Measurements from ENCODE around the gene CAPN10.
"Not testable (repeated sequence)": the region's sequence is repeated elsewhere in the genome, so short reads cannot be mapped to it uniquely, and the experiment has no call there.

CAPN10 gene

DNA sequence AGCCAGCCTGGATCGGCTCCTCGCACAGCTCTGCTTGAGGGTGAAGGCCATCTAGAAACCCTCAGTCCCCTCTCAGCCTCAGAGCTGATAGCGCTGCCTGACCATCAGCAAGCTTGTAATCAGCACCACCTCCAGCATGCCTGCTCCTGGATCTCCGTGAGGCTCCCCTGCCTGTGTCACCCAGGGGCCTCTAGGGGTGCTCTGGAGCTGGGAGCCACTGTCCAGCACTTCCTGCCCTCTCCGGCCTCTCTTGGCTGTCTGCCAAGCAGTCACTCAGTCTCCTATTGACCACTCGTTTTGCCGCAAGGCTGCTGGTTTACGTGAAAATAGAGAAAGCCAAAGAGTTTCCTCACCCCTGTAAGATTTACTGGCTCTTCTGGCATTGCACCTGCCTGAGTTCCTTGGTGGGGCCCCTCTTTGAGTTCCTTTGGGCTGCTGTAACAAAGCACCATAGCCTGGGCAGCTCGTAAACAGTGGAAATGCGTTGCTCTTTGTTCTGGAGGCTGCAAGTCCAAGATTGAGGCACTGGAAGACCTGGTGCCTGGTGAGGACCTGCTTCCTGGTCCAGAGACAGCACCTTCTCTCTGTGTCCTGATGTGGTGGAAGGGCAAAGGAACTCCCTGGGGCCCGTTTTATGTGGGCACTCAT lies 17.9 kb downstream of the CAPN10 start:
- no peak for DNase-seq

DNA sequence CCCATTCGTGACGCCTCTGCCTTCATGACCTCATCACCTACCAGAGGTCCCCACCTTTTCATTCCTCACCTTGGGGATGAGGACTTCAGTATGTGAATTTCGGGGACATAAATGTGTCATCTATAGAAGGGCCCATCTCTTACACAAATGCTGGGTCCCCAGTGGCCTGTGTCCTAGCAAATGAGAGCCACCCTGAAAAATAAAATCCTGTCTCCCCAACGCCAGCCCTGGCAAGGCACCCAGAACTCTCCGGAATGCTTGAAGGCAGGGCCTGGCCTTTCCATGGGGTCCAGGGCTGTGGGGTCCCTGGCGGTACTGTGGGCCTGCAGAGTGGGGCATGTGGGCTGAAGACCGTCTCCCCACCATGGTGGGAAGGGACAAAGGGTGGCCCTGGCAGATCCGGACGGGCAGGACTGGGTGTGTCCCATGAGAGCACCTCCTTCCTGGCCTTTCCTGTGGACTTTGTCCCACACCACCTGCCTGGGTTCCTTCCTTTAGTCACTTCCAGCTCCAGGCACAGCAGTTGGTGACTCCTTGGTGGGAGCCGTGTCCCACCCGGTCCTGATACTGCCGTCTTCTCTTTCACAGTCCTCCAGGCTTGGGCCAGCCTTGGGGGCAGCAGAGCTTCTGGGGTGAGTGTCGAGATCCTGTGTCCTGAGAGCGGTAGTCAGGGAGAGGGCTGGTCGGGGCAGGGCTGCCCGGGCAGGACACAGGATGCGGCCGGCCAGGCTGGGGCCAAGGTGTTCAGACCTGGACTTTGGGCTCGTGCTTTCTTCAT lies 18.6 kb downstream of the CAPN10 start:
- DNase-seq = no peak

DNA sequence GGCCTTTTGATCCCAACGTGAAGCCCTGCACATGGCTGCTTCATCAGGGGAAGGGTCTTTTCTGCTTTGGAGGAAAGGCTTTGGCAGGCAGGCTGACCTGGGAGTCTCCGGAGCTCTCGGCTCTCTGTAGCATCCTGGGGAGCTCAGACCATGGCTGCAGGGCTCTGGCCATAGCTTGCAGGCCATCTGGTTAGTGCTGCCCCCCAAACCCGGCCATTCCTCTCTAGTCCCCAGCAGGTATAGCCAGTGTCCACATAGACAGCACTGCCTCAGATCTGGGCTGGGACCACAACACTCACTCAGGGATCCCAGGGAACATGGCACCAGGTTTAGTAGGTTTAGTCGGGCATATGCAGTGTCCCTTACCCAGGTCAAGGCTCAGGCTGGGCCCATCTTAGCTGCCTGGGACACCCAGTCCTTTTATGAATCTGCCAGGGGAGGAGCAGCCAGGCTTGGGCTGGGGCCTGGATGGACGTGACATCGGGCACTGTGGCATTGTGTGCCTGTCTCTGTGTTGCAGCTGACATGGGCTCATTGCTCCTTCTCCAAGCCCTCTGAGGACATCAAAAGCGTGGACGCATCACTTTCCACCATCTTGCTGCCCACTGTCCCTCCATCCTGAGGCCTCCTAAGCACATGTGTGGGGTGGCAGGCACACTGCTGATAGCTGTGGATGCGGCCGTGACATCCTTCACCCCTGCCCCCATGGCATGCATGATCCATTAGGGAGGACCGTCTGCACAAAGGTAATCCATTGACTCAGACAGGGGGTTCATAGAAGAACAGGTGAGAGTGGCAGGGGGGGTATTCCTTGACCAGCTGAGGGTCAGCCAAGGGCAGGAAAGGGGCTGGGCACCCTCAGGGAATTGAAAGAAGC lies 19.6 kb downstream of the CAPN10 start:
- DNase-seq = no peak

DNA sequence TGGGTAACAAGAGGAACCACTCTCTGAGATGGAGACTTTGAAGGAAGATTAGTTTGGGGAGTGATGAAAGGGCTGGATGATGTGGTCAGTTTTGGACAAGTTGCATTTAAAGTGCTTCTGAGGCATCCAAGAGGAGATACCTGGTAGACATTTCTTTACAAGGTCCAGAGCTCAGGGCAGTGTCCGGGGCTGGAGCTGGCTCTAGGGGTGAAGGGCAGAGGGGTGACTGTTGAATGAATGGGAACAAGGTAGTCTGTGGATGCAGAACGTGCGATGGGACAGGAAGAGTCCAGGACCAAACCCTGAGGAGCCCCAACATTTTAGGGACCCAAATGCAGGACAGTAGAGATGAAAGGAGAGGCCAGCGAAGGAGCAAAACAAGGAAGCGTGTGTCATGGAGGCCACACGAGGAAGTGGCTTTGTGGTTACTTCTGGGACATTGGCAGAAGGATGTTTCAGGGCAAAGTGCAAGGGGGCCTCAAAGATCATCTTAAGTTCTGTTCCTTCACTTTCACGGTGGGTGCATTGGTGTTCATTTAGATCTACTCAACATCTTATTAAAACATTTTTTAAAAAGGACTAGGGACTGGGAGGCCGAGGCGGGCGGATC lies 25.2 kb downstream of the CAPN10 start:
- DNase-seq = no peak

DNA sequence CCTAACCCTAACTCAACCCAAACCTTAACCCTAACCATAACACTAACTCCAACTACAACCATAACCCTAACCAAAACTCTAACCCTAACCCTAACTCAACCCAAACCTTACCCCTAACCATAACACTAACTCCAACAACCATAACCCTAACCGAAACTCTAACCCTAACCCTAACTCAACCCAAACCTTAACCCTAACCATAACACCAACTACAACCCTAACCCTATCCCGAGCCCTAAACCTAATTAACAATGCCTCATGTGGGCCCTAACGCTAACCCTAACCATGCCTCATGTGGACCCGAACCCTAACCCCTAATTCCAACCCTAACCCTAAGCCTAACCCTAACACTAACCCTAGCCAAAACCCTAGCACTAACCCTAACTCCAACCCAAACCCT lies 27.2 kb downstream of the CAPN10 start:
- no peak for DNase-seq

DNA sequence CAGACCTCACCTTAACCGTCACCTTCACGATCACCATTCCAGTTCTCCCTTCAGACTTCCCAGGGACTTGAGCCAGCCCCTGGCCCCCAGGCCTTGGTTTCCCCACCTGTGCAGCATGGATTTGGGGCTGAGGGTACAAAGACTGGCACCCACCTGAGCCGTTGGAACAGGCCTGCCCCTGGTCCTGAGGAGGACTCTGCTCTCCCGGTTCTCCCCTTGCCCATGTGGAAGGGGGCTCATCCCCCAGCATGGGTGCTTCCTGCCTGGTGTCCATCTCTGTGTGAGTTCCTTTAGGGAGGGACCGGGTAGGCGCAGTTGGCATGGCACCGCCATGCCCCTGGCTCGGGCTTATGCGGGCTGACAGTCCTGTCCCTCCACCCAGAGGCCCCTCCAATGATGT lies 27.9 kb downstream of the CAPN10 start:
- DNase-seq = no peak

DNA sequence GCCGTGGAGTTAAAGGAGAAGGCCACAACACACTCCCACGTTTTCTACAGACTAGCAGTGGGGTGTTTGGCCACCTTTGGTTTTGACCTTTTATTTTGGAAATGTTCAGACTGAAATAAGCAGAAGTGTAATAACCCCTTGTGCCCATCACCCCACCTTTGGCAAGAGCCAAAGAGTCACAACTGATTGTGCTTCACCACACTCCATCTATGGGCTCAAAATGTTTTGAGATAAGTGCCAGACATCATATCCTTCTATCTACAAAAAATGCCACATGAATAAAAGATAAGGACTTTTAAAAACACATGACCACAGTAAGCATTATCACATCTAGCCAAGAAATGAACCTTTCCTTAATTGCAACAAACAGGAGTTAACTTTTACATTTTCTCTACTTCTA lies 28.9 kb downstream of the CAPN10 start:
- DNase-seq = no peak

DNA sequence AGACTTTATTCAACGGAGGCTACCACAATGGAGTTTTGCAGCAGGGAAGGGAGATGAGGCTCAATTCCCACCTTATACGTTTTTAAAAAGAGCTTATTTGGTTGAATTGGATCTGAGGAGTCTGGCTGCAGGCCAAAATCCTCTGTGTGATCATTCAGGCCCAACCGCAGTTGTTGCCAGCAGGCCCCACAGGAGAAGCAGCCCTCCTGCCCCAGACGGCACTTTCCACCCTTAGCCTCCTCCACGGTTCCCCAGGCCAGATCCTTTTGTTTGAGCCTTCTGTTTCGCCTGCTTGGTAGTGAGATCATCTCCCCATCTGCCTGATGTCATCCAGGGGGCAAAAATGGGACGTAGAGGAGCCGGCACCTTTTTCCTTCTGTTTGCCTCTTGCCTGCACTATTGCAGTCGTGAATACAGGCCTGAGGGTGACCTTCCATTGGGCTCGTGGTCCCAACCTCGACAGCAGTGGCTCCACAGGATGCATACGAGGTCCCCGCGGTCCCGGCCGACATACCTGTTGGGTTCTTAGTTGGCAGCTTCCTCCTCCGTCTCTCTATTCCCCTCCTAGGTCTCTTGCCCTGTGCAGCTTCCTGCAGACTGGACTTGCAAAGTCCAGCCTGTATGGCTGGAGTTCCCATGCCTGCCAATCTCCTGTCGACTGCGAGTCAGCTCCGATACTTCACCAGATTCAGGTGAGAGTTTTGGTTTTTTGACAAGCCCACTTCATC lies 29.4 kb downstream of the CAPN10 start:
- DNase-seq = no peak

DNA sequence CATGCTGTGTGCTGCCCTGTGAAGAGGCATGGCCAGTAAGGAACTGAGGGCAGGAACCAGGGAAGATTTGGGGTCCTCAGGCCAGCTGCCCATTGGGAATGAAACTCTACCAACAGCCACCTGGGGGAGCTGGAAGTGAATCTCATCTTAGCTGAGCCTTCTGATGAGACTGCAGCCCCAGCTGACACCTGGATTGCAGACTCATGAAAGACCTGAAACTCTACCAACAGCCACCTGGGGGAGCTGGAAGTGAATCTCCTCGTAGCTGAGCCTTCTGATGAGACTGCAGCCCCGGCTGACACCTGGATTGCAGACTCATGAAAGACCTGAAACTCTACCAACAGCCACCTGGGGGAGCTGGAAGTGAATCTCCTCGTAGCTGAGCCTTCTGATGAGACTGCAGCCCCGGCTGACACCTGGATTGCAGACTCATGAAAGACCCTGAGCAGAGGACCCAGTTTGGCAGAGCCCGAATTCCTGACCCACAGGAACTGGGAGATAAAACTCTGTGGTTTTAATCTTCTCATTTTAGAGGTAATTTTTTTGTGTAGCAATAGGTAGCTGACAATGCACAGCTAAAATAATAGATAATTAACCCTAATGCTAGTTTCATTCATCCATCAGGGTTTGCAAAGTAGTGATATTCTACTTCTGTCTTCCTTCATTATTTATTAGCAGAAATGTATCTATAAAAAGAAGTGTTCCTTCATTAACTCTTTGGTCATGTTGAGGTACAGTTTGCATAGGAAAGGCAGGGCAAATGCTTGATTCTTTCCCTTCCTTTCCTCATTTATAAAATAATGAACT lies 30.5 kb downstream of the CAPN10 start:
- not testable (repeated sequence) for DNase-seq

DNA sequence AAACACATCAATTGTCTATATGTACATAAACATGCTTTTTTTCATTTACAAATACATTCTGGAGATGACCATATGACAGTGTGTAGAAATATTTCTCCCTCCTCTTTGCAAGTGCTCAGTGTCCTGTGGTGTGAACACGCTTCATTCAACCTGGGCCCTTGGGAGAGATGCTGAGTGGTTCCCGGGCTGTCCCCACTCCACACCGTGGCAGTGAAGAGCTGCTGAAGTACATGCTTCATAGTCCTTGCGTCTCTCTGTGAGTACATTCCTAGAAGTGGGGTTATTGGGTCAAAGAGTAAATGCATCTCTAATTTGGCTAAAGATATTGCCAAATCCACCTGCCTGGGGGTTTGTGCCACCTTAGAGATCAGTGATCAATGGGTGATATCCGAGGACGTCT lies 32.2 kb downstream of the CAPN10 start:
- no peak for DNase-seq

DNA sequence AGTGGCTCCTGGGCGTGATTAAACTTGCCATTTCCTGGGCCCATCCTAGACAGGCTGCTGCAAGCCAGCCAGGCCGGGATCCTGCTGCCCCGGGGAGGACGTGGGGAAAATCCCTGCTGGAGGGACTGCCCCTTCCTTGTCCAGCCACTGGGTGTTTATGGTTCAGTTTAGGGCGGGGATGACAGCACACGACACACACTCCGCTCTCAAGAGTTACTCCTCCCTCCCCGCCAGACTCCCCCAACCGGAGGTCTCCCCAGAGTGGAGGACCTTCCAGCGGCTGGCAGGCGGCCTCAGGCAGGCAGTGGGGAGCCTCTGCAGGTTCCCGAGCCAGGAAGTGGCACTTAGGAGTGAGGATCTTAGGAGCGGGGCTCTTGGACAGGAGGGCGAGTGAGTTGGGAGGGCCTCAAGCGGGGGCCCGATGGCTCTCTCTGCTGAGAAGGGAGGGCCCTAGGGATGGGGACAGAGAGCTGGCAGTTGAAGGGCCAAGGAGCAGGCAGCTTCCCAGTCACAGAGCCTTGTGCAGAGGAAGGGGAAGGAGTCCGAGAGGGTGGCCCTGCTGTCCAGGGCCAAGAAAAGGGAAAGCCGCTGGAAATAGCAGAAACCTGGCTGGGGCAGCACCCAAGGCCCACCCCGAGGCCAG lies 33.1 kb downstream of the CAPN10 start:
- DNase-seq = no peak

DNA sequence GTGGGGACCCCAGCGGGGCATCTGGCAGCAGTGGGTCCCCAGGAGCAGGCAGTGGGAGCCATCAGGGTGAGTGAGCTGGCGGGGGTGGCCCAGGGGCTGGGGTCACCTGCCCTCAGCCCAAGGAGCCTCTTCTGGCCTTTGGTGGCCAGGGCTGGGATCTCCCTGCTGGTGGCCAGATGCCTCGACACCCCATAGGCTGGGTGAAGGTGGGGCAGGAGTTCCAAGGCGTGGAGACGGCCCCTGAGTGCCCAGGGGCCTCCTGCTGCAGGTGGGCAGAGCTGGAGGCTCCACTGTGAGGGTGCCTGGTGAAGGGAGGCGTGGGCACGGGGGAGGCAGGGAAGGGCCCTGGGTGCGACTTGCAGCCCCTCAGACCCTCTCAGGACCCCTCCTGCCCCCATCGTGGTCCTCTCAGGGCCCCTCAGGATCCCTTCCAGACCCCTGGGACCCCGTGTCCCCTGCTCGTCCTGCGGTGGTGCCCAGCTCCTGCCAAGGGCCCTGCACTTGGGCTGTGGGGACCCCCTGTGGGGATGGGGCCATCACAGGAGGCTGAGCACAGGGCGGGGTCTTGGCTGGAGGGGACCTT lies 33.7 kb downstream of the CAPN10 start:
- DNase-seq = no peak

DNA sequence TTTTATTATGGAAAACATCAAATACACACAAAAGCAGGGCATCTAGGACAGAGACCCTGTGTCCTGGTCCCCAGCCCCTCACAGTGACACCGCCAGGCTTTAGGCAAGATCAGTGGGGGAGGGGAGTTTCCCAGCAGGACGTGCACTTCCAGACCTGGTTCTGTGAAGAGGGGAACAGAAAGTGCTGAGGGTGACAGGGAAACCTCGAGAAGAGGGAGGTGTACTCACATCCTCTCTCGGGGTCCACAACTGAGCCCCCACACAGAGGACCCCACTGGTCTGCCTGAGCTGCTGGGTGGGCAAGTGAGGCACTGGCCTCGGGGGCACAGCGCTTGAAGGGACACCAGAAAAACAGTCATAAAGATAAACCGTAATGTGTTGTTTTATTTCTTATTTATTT lies 34.3 kb downstream of the CAPN10 start:
- no peak for DNase-seq

DNA sequence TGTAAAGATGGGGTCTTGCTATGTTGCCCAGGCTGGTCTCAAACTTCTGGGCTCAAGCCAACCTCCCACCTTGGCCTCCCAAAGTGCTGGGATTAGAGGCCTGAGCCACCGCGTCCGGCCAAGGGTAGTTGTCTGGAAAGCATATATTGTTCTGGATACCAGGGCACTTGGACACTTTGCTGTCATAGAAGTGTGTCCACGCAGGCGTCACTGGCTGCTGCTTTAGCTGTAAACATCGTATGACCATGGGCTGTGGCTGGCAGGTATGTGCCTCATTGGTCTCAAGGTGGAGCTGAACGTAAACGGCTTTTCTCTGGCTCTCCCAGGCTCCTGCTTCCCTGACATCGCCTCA lies 35.5 kb downstream of the CAPN10 start:
- DNase-seq = no peak

DNA sequence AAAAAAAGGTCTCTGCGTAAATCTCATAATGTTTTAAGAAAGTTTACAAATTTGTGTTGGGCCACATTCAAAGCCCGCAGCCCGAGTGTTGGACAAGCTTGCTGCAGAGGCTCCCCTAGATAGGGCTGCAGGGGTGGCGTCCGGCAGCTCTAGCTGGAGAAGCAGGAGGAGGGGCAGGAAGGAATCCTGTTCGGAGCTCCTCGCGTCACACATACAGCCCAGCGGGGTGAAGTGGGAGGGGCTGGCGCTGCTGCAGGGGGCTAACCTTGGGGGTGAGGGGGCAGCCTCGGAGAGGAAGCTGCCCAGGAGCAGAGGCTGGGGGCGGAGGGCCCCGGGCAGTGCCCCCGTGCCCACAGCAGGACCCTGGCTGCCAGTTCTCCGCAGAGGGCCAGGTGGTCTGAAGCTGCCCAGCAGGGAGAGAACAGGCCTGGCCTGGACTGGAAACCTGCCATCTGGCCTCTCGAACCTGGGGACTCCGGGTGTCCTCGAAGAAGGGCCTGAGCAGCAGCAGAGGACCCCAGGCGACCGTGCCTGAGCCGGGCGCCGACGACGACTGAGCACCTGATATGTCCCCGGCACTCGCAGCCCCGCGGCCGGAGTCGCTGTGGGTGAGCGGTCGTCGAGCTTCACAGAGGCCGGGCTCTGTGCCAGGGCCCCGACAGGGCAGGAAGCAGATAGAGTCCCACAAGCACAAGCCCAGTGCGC lies 36.1 kb downstream of the CAPN10 start:
- DNase-seq = no peak

DNA sequence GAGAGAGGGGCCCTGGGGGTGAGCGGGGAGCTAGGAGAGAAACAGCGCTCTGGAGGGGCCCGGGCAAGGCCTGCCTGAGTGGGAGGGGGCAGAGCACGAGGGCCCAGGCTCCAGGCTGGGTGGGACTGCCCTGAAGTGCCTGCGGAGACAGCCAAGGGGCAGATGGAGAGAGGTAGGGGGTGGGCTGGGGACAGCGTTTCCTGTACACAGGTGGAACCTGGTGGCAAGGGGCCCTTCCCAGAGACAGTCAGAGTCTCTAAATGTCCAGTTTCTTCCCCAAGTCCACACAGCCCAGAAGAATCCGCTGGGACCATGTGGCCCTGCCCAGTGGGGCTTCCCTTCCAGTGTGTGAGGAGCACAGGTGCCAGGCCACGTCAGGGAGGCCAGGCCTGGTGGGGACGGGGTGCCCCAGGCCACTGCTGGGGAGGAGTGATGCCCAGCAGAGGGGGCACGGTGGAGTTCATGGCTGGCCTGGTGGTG lies 37.0 kb downstream of the CAPN10 start:
- no peak for DNase-seq

DNA sequence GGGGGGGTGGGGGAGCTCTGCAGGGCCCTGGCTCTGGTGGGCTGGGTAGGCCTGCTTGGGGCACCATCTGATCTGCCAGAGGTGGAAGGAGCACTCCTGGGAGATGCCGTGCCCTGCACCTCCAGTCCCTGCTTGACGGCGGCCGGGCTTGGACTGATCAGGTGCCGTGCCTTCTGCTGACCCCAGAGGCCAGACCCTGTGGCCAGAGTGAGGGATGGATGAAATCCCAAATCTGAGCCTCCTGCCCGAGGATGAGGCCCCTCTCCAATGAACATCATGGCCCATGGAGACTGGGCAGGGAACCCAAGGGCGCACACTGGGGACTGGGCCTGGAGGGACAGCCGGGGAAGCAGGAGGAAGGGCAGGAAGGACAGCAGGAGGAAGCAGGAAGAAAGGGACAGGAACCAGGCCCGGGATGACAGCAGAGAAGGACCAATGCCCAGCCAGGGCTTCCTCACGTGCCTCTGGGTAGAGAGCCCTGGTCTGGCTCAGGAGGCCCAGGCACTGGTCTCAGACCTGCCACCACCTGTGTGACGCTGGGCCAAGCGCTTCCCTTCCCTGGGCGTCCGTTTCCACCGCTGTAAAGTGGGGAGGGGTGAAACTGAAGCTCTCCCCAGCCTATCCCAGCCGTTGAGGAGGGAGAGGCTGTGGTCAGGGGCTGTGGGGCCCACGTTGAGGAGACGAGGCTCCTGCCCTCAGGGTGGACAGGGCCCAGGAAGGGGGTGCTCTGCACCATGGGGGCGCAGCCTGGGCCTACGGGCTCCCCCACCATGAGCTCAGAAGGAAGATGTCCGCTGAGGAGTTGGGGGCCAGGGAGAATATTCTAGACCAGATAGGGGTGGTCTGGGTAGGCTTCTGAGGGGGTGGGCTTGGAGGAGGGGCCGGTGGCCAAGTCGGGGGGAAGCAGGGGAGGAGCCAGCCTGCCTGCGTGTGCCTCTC lies 37.7 kb downstream of the CAPN10 start:
- no peak for DNase-seq

DNA sequence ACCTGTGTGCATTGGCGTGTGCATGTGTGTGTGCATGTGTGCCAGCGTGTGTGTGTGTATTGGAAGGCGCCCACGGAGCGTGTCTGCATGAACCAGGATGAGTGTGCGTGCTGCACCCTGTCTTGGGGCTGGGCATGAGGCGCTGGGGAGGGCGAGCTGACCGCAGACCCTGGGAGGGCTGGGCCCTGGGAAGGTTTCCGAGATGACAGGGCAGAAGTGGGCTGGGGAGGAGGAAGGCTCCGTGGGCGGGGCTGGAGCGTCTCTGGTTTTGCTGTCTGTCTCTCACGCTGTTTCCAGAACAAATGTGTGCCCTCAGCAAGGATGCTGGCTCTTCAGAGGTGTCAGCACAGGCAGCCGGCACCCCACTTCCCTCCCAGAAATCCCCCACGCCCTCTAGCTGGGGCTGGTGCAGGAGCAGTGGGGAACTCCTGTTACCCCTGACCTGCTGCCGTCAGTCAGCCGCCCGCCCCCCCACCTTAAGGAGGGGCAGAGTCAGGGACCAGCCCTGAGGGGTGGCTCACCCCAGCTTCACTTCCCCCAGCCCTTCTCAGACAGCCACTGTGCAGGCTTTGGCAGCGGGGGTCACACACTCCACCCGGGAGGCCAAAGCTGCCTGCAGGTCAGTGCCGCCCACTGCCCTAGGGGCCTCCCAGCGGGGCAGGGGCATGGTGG lies 38.6 kb downstream of the CAPN10 start, which contains the start of gene GPR35:
TSS of gene GPR35 (plus strand) at position 531 of the 672 bp plus-strand sequence. CDS start 4,473 bp downstream, outside the sequence.
- peak; percentile 39 for DNase-seq

Measured in SIG-M5 (cell line).